Measurements from ENCODE around the gene RING1.
A peak's percentile ranks its signal among the peaks of the same experiment; 100 is the strongest.

RING1 gene

GRCh38 chr6:33208091-33208967 is at the start of gene RING1:
TSS of gene RING1 (plus strand) at chr6:33208500. CDS start at chr6:33208823, 323 bp downstream.
- DNase-seq = peak; percentile 90 to 97 (median 96)

GRCh38 chr6:33160096-33160495 is 48.2 kb upstream of the RING1 start:
- no peak for DNase-seq

GRCh38 chr6:33160728-33161344 is 47.5 kb upstream of the RING1 start:
- DNase-seq = peak; percentile 49 to 78 (median 55)

GRCh38 chr6:33161354-33162331 is 46.7 kb upstream of the RING1 start:
- DNase-seq = peak; percentile 88 to 94 (median 93)

- DNase-seq = no peak
Observed at GRCh38 chr6:33163540-33163939, 44.8 kb upstream of the RING1 start.

- no peak for DNase-seq
Observed at GRCh38 chr6:33164176-33164575, 44.1 kb upstream of the RING1 start.

- DNase-seq = no peak
Observed at GRCh38 chr6:33164665-33165373, 43.5 kb upstream of the RING1 start.

- DNase-seq = no peak
Observed at GRCh38 chr6:33165581-33166258, 42.6 kb upstream of the RING1 start.

- DNase-seq = no peak
Observed at GRCh38 chr6:33166363-33166762, 41.9 kb upstream of the RING1 start.

- no peak for DNase-seq
Observed at GRCh38 chr6:33166811-33167210, 41.5 kb upstream of the RING1 start.

GRCh38 chr6:33167374-33168283 is 40.7 kb upstream of the RING1 start:
- no peak for DNase-seq

- DNase-seq = no peak
Observed at GRCh38 chr6:33168284-33168601, 40.1 kb upstream of the RING1 start.

- DNase-seq = no peak
Observed at GRCh38 chr6:33168639-33169038, 39.7 kb upstream of the RING1 start.

- DNase-seq = peak in 2 of 3 donors; percentile 47 to 53
Observed at GRCh38 chr6:33169291-33170175, 38.8 kb upstream of the RING1 start.

GRCh38 chr6:33170176-33171015 is 37.9 kb upstream of the RING1 start:
- DNase-seq = no peak

- no peak for DNase-seq
Observed at GRCh38 chr6:33171016-33171879, 37.1 kb upstream of the RING1 start.

GRCh38 chr6:33171880-33172687 is 36.2 kb upstream of the RING1 start:
- DNase-seq = no peak
